Fibroblast of peridontal ligament (primary cell): ENCODE data around the gene TMEM147.

Experiments used
- DNase-seq: peaks from one replicate; pipeline ENCODE4 v3.0.0-alpha.2; 2010; ENCODE audit errors: extremely low read depth

Gene TMEM147

GRCh38 chr19:35521124-35521743 lies 24.2 kb upstream of the TMEM147 start:
- DNase-seq, result no peak

GRCh38 chr19:35522745-35523327 lies 22.6 kb upstream of the TMEM147 start:
- DNase-seq, result no peak

GRCh38 chr19:35524181-35524837 lies 21.1 kb upstream of the TMEM147 start:
- no peak for DNase-seq

GRCh38 chr19:35525873-35526272 lies 19.6 kb upstream of the TMEM147 start:
- DNase-seq, result no peak

- DNase-seq, result peak; percentile 72
These were observed 17.0 kb upstream of the TMEM147 start, which contains the start of gene SBSN for GRCh38 chr19:35528218-35529038. Gene SBSN, minus strand, starts transcription at chr19:35528311. Its CDS starts 30 bp downstream, at chr19:35528281.

- DNase-seq, result no peak
These were observed 15.9 kb upstream of the TMEM147 start for GRCh38 chr19:35529241-35530218.

GRCh38 chr19:35531291-35531690 lies 14.1 kb upstream of the TMEM147 start:
- no peak for DNase-seq

- no peak for DNase-seq
These were observed 12.1 kb upstream of the TMEM147 start, which contains the start of gene GAPDHS for GRCh38 chr19:35533201-35533821. Gene GAPDHS, plus strand, starts transcription at chr19:35533456. Its CDS starts 72 bp downstream, at chr19:35533528.

- peak; percentile 31 for DNase-seq
These were observed 11.5 kb upstream of the TMEM147 start for GRCh38 chr19:35533822-35534392.

- DNase-seq, result no peak
These were observed 10.5 kb upstream of the TMEM147 start for GRCh38 chr19:35534803-35535480.

GRCh38 chr19:35539314-35539713 lies 6.1 kb upstream of the TMEM147 start:
- DNase-seq, result no peak

- DNase-seq, result no peak
These were observed 5.6 kb upstream of the TMEM147 start for GRCh38 chr19:35539850-35540249.

GRCh38 chr19:35540356-35540927 lies 5.0 kb upstream of the TMEM147 start:
- no peak for DNase-seq

- no peak for DNase-seq
These were observed 3.2 kb upstream of the TMEM147 start for GRCh38 chr19:35542209-35542608.

GRCh38 chr19:35543280-35544109 lies 1.9 kb upstream of the TMEM147 start:
- DNase-seq, result no peak

- DNase-seq, result no peak
These were observed 1.2 kb upstream of the TMEM147 start for GRCh38 chr19:35544110-35544802.

GRCh38 chr19:35545855-35546381 lies 492 bp downstream of the TMEM147 start:
- DNase-seq, result peak; percentile 10
